Liver (tissue), 9 donors: ENCODE data around the gene LRMDA. TPM values are rescaled to one million over a fixed set of nuclear protein-coding genes. Genes with fewer than 3 reads are reported as not detected.

ENCODE experiments used
- DNase-seq: peaks from one replicate; pipeline ENCODE4 v3.0.0-alpha.2; 2017; ENCODE audit warnings: low spot score
- H3K27ac ChIP-seq, 2 donors: one replicate each; pipeline ENCODE4 v1.7.0; 2013; ENCODE audit warnings: inconsistent platforms in 2 of 2, low read length in 2 of 2, control low read depth in 1 of 2, low read depth in 1 of 2, mild to moderate bottlenecking in 1 of 2
- H3K27me3 ChIP-seq, 4 donors: one replicate each; pipeline versions ENCODE4 v1.6.1 to v1.7.0; 2013; ENCODE audit warnings: low read length in 3 of 4, inconsistent platforms in 1 of 4, mild to moderate bottlenecking in 1 of 4, moderate library complexity in 1 of 4; ENCODE audit not compliant: control insufficient read depth in 4 of 4, insufficient read depth in 4 of 4
- H3K36me3 ChIP-seq, 4 donors: one replicate each; pipeline versions ENCODE4 v1.6.1 to v1.7.0; 2013; ENCODE audit warnings: low read length in 3 of 4, mild to moderate bottlenecking in 3 of 4, low read depth in 1 of 4, moderate library complexity in 1 of 4; ENCODE audit not compliant: control insufficient read depth in 4 of 4, insufficient read depth in 3 of 4
- H3K4me1 ChIP-seq, 4 donors: one replicate each; pipeline versions ENCODE4 v1.6.1 to v1.7.0; 2013; ENCODE audit warnings: low read length in 3 of 4, mild to moderate bottlenecking in 3 of 4, moderate library complexity in 1 of 4; ENCODE audit not compliant: control insufficient read depth in 4 of 4, insufficient read depth in 4 of 4
- H3K4me3 ChIP-seq, 3 donors: one replicate each; pipeline versions ENCODE4 v1.6.1 to v1.7.0; 2013; ENCODE audit warnings: low read length in 3 of 3, control low read depth in 1 of 3, low read depth in 1 of 3, mild to moderate bottlenecking in 1 of 3
- H3K9ac ChIP-seq, 2 donors: one replicate each; pipeline ENCODE4 v1.7.0; 2013; ENCODE audit warnings: low read length in 2 of 2, mild to moderate bottlenecking in 2 of 2, moderate library complexity in 2 of 2, control low read depth in 1 of 2, low read depth in 1 of 2
- H3K9me3 ChIP-seq, 4 donors: one replicate each; pipeline versions ENCODE4 v1.6.1 to v1.7.0; 2013; ENCODE audit warnings: low read length in 3 of 4; ENCODE audit not compliant: control insufficient read depth in 4 of 4
- ATF3 ChIP-seq: IDR thresholded peaks from 2 replicates; pipeline ENCODE4 v1.6.1; 2016; ENCODE audit warnings: antibody characterized with exemption
- EGR1 ChIP-seq, 2 donors: IDR thresholded peaks; 2 replicates each; pipeline ENCODE4 v1.6.1; 2016 to 2018; ENCODE audit warnings: antibody characterized with exemption in 2 of 2, low read depth in 2 of 2
- FOXA1 ChIP-seq: IDR thresholded peaks from 2 replicates; pipeline ENCODE4 v1.6.1; 2016; ENCODE audit warnings: antibody characterized with exemption
- FOXA2 ChIP-seq: IDR thresholded peaks from 2 replicates; pipeline ENCODE4 v1.6.1; 2016; ENCODE audit warnings: antibody characterized with exemption
- GABPA ChIP-seq, 2 donors: IDR thresholded peaks in 1 of 2; conservative IDR thresholded peaks in 1 of 2; 2 replicates each; pipeline ENCODE4 v1.6.1; 2016; ENCODE audit warnings: antibody characterized with exemption in 2 of 2, mild to moderate bottlenecking in 1 of 2, moderate library complexity in 1 of 2
- HNF4A ChIP-seq, 2 donors: conservative IDR thresholded peaks; 2 replicates each; pipeline ENCODE4 v1.6.1; 2016; ENCODE audit warnings: antibody characterized with exemption in 2 of 2, mild to moderate bottlenecking in 2 of 2
- HNF4G ChIP-seq: IDR thresholded peaks from 2 replicates; pipeline ENCODE4 v1.6.1; 2016; ENCODE audit warnings: antibody characterized with exemption
- JUND ChIP-seq, 2 donors: IDR thresholded peaks; 2 replicates each; pipeline ENCODE4 v1.6.1; 2016; ENCODE audit warnings: antibody characterized with exemption in 2 of 2
- MAX ChIP-seq: IDR thresholded peaks from 2 replicates; pipeline ENCODE4 v1.6.1; 2016; ENCODE audit warnings: antibody characterized with exemption
- NR2F2 ChIP-seq: IDR thresholded peaks from 2 replicates; pipeline ENCODE4 v1.6.1; 2016; ENCODE audit warnings: antibody characterized with exemption
- RAD21 ChIP-seq, 2 donors: IDR thresholded peaks; 2 replicates each; pipeline ENCODE4 v1.6.1; 2016; ENCODE audit warnings: antibody characterized with exemption in 2 of 2, mild to moderate bottlenecking in 2 of 2
- RXRA ChIP-seq, 2 donors: IDR thresholded peaks; 2 replicates each; pipeline ENCODE4 v1.6.1; 2017 to 2018; ENCODE audit warnings: antibody characterized with exemption in 2 of 2, mild to moderate bottlenecking in 1 of 2
- SP1 ChIP-seq: IDR thresholded peaks from 2 replicates; pipeline ENCODE4 v1.6.1; 2018; ENCODE audit warnings: antibody characterized with exemption, mild to moderate bottlenecking
- TAF1 ChIP-seq: conservative IDR thresholded peaks from 2 replicates; pipeline ENCODE4 v1.6.1; 2016; ENCODE audit warnings: antibody characterized with exemption, mild to moderate bottlenecking
- YY1 ChIP-seq: IDR thresholded peaks from 2 replicates; pipeline ENCODE4 v1.6.1; 2016; ENCODE audit warnings: antibody characterized with exemption, mild to moderate bottlenecking
- WGBS: extraction: QIAGEN DNeasy Blood & Tissue Kit; methylation state at CpG from one replicate; pipeline ENCODE4 v1.1.7; 2013; 5-methylcytosine and 5-hydroxymethylcytosine counted together
- polyA plus RNA-seq, 2 donors: library from polyadenylated mRNA; stranded (reverse) in 1 of 2; unstranded in 1 of 2; fragments of 200-250 nt in 1 of 2; fragments of >200 nt in 1 of 2; fragmentation: Nextera tagmentation in 1 of 2; extraction: Ambion mirVana in 1 of 2; gene quantifications; one replicate each; pipeline versions ENCODE4 v1.2.1 to v1.2.3, GENCODE V29; 2013 to 2015
- total RNA-seq, 2 donors: library from RNA; depleted of rRNA; stranded (reverse); fragments of >200 nt; gene quantifications; one replicate each; pipeline ENCODE4 v1.2.3, GENCODE V29; 2014
- TF ChIP-seq, protein P1 (sequence below): fragments of 150-350 bp; IDR thresholded peaks from 2 replicates; pipeline ENCODE4 v1.5.1; 2017; ENCODE audit warnings: improper control_type of control experiment, low read depth, low read length; ENCODE audit not compliant: missing input control
- TF ChIP-seq, protein P2 (sequence below): IDR thresholded peaks from 2 replicates; pipeline ENCODE4 v1.6.1; 2016; ENCODE audit warnings: antibody characterized with exemption, mild to moderate bottlenecking
- TF ChIP-seq, protein P3 (sequence below): IDR thresholded peaks from 2 replicates; pipeline ENCODE4 v1.6.1; 2016; ENCODE audit warnings: antibody characterized with exemption
- donor health status: healthy.
- donor health status: healthy.
- donor health status: healthy.
- donor health status: healthy.
- donor health status: healthy.

The LRMDA gene
- total and polyA plus RNA-seq, 4 donors = 7.9 to 15.8 (median 11.3) TPM

DNA sequence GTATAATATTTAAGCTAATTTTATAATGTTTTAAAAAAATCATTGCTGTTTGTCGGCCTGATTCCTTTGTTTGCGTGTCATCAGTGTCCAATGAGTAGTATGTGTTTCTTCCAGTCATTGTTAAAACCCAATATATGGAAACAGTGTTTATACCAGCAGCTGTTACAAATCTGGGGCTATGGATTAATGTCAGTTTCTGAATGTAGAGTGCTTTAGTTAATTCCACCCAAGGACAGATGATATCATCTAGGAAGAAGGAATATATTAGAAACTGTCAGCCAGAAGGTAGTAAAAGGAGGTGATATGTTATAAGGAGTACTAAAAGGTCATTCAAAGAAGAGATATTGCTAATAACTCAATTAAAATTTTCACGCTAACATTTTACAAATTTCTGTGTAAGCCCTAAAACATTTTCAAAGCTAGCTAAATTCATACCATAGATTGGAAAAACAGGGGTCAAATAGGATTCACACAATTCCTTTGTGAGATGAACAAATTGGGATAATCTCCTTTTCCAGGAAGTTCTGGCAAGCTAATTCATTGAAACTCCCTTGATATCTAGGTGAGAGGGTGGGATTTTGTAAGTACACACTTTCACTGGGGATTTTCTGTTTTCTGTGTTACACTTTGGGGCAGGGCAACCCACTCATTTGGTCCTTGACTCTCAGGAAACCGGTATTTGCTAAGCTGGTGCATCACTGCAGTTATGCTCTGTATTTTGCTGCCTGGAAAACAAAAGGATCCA, 448.8 kb downstream of the LRMDA start:
- 67% methylated on average over 4 of the region's 4 CpGs for WGBS
- Histone ChIP-seq H3K4me1 (no peaks in the 10 kb centered on the region), H3K27me3 (no peaks in the 10 kb centered on the region)

More for the DNA sequence above, 448.8 kb downstream of the LRMDA start:
- Histone ChIP-seq H3K36me3 (no peaks in the 10 kb centered on the region), H3K27ac (no peak overlapping the region), H3K4me3 (no peak overlapping the region), H3K9me3 (no peaks in the 10 kb centered on the region), H3K9ac (no peak overlapping the region)
- TF ChIP-seq SP1 (no peak), RXRA (IDR thresholded peaks at IDR 0.05) (no peak), GABPA (IDR thresholded peaks at IDR 0.05 in 1 of 2, conservative IDR thresholded peaks at IDR 0.05 in 1 of 2) (no peak), HNF4A (conservative IDR thresholded peaks at IDR 0.05) (no peak), ATF3 (no peak), TAF1 (no peak), HNF4G (no peak), EGR1 (IDR thresholded peaks at IDR 0.05; ENCODE audit: low read depth in 2 of 2) (no peak), JUND (IDR thresholded peaks at IDR 0.05) (no peak), NR2F2 (no peak), MAX (no peak), FOXA2 (no peak), YY1 (no peak), RAD21 (IDR thresholded peaks at IDR 0.05) (no peak), FOXA1 (no peak)
- TF ChIP-seq, protein P1, sequence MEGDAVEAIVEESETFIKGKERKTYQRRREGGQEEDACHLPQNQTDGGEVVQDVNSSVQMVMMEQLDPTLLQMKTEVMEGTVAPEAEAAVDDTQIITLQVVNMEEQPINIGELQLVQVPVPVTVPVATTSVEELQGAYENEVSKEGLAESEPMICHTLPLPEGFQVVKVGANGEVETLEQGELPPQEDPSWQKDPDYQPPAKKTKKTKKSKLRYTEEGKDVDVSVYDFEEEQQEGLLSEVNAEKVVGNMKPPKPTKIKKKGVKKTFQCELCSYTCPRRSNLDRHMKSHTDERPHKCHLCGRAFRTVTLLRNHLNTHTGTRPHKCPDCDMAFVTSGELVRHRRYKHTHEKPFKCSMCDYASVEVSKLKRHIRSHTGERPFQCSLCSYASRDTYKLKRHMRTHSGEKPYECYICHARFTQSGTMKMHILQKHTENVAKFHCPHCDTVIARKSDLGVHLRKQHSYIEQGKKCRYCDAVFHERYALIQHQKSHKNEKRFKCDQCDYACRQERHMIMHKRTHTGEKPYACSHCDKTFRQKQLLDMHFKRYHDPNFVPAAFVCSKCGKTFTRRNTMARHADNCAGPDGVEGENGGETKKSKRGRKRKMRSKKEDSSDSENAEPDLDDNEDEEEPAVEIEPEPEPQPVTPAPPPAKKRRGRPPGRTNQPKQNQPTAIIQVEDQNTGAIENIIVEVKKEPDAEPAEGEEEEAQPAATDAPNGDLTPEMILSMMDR = no peak
- TF ChIP-seq, protein P2, sequence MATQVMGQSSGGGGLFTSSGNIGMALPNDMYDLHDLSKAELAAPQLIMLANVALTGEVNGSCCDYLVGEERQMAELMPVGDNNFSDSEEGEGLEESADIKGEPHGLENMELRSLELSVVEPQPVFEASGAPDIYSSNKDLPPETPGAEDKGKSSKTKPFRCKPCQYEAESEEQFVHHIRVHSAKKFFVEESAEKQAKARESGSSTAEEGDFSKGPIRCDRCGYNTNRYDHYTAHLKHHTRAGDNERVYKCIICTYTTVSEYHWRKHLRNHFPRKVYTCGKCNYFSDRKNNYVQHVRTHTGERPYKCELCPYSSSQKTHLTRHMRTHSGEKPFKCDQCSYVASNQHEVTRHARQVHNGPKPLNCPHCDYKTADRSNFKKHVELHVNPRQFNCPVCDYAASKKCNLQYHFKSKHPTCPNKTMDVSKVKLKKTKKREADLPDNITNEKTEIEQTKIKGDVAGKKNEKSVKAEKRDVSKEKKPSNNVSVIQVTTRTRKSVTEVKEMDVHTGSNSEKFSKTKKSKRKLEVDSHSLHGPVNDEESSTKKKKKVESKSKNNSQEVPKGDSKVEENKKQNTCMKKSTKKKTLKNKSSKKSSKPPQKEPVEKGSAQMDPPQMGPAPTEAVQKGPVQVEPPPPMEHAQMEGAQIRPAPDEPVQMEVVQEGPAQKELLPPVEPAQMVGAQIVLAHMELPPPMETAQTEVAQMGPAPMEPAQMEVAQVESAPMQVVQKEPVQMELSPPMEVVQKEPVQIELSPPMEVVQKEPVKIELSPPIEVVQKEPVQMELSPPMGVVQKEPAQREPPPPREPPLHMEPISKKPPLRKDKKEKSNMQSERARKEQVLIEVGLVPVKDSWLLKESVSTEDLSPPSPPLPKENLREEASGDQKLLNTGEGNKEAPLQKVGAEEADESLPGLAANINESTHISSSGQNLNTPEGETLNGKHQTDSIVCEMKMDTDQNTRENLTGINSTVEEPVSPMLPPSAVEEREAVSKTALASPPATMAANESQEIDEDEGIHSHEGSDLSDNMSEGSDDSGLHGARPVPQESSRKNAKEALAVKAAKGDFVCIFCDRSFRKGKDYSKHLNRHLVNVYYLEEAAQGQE = no peak
- TF ChIP-seq, protein P3, sequence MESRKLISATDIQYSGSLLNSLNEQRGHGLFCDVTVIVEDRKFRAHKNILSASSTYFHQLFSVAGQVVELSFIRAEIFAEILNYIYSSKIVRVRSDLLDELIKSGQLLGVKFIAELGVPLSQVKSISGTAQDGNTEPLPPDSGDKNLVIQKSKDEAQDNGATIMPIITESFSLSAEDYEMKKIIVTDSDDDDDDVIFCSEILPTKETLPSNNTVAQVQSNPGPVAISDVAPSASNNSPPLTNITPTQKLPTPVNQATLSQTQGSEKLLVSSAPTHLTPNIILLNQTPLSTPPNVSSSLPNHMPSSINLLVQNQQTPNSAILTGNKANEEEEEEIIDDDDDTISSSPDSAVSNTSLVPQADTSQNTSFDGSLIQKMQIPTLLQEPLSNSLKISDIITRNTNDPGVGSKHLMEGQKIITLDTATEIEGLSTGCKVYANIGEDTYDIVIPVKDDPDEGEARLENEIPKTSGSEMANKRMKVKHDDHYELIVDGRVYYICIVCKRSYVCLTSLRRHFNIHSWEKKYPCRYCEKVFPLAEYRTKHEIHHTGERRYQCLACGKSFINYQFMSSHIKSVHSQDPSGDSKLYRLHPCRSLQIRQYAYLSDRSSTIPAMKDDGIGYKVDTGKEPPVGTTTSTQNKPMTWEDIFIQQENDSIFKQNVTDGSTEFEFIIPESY = no peak
- no peak for DNase-seq
